ENCODE data around the gene MLLT10. TPM values are rescaled to one million over a fixed set of nuclear protein-coding genes. Genes with fewer than 3 reads are reported as not detected.
"Not testable (repeated sequence)": the region's sequence is repeated elsewhere in the genome, so short reads cannot be mapped to it uniquely, and the experiment has no call there.

The MLLT10 gene
- total RNA-seq, 2 experiments from 2014 or later: 33.8 to 34.1 TPM

GRCh38 chr10:21599582-21599981 is 65.5 kb downstream of the MLLT10 start:
- intact Hi-C loops (cut with DNase I, micrococcal nuclease): no loop called here

GRCh38 chr10:21600804-21601433 is 66.9 kb downstream of the MLLT10 start:
- no peaks in the 10 kb centered on the region for H3K9me3 Mint-ChIP-seq (ENCODE audit: low read depth)
- H3K27me3 Mint-ChIP-seq: no peaks in the 10 kb centered on the region
- intact Hi-C loops (cut with DNase I, micrococcal nuclease): no loop called here
- no peak overlapping the region for H3K4me3 Mint-ChIP-seq
- ChIA-PET POLR2A (no interaction called here), CTCF (interaction anchor here (0.7 kb wide), 1 partner anchor 13 kb away, joined by 3 read pairs; no protein-coding TSS in a partner anchor)
- ATAC-seq: peak; percentile 23
- no peak for DNase-seq
- H3K27ac Mint-ChIP-seq: no peak overlapping the region
- H3K36me3 Mint-ChIP-seq (ENCODE audit: low read depth): peaks cover 13% of the 10 kb centered on the region
- peaks cover 40% of the 10 kb centered on the region for H3K4me1 Mint-ChIP-seq

More at GRCh38 chr10:21599582-21599981, 65.5 kb downstream of the MLLT10 start:
- ChIA-PET POLR2A (no interaction called here), CTCF (interaction anchor here (0.7 kb wide), 1 partner anchor 27 kb away, joined by 3 read pairs; no protein-coding TSS in a partner anchor)
- no peak for DNase-seq
- no peak overlapping the region for H3K4me3 Mint-ChIP-seq
- no peaks in the 10 kb centered on the region for H3K9me3 Mint-ChIP-seq (ENCODE audit: low read depth)
- H3K36me3 Mint-ChIP-seq (ENCODE audit: low read depth): peaks cover 12% of the 10 kb centered on the region
- no peak for ATAC-seq
- H3K4me1 Mint-ChIP-seq: peaks cover 35% of the 10 kb centered on the region
- no peaks in the 10 kb centered on the region for H3K27me3 Mint-ChIP-seq
- H3K27ac Mint-ChIP-seq: no peak overlapping the region

- POLR2A ChIA-PET: no interaction called here
- DNase-seq: no peak
- Mint-ChIP-seq H3K36me3 (ENCODE audit: low read depth) (peaks cover 21% of the 10 kb centered on the region), H3K9me3 (ENCODE audit: low read depth) (no peaks in the 10 kb centered on the region), H3K27me3 (no peaks in the 10 kb centered on the region), H3K27ac (no peak overlapping the region), H3K4me3 (no peak overlapping the region), H3K4me1 (peaks cover 50% of the 10 kb centered on the region)
- intact Hi-C loops (cut with DNase I, micrococcal nuclease): no loop called here
- ATAC-seq: no peak
- CTCF ChIA-PET: interaction anchor here (0.7 kb wide), 1 partner anchor 1243 kb away, joined by 3 read pairs; no protein-coding TSS in a partner anchor
Observed at GRCh38 chr10:21602313-21602712, 68.3 kb downstream of the MLLT10 start.

- no peak for ATAC-seq
- ChIA-PET POLR2A (no interaction called here), CTCF (no interaction called here)
- intact Hi-C loops (cut with DNase I, micrococcal nuclease): no loop called here
- no peak overlapping the region for H3K4me3 Mint-ChIP-seq
- peaks cover 6% of the 10 kb centered on the region for H3K9me3 Mint-ChIP-seq (ENCODE audit: low read depth)
- H3K27ac Mint-ChIP-seq: no peak overlapping the region
- no peaks in the 10 kb centered on the region for H3K27me3 Mint-ChIP-seq
- peaks cover 45% of the 10 kb centered on the region for H3K4me1 Mint-ChIP-seq
- H3K36me3 Mint-ChIP-seq (ENCODE audit: low read depth): peaks cover 26% of the 10 kb centered on the region
- DNase-seq: no peak
Observed at GRCh38 chr10:21603721-21604120, 69.7 kb downstream of the MLLT10 start.

- no peak overlapping the region for H3K27ac Mint-ChIP-seq
- ATAC-seq (no peak), DNase-seq (no peak)
- peaks cover 34% of the 10 kb centered on the region for H3K36me3 Mint-ChIP-seq (ENCODE audit: low read depth)
- ChIA-PET POLR2A (interaction anchor here (0.6 kb wide), 1 partner anchor 183 kb away, joined by 3 read pairs; no protein-coding TSS in a partner anchor), CTCF (no interaction called here)
- H3K27me3 Mint-ChIP-seq: no peaks in the 10 kb centered on the region
- intact Hi-C loops (cut with DNase I, micrococcal nuclease): no loop called here
- peaks cover 41% of the 10 kb centered on the region for H3K4me1 Mint-ChIP-seq
- no peak overlapping the region for H3K4me3 Mint-ChIP-seq
- H3K9me3 Mint-ChIP-seq (ENCODE audit: low read depth): peaks cover 6% of the 10 kb centered on the region
Observed at GRCh38 chr10:21604651-21605050, 70.6 kb downstream of the MLLT10 start.

GRCh38 chr10:21607907-21608306 is 73.9 kb downstream of the MLLT10 start:
- no peaks in the 10 kb centered on the region for H3K27me3 Mint-ChIP-seq
- no peak for DNase-seq
- no peak overlapping the region for H3K27ac Mint-ChIP-seq
- POLR2A ChIA-PET: no interaction called here
- no peak overlapping the region for H3K4me3 Mint-ChIP-seq
- no peak for ATAC-seq
- CTCF ChIA-PET: interaction anchor here (0.6 kb wide), 2 partner anchors 20 to 283 kb away, joined by 3 to 4 read pairs; no protein-coding TSS in a partner anchor
- H3K9me3 Mint-ChIP-seq (ENCODE audit: low read depth): peaks cover 6% of the 10 kb centered on the region
- H3K4me1 Mint-ChIP-seq: peaks cover 41% of the 10 kb centered on the region
- H3K36me3 Mint-ChIP-seq (ENCODE audit: low read depth): peaks cover 38% of the 10 kb centered on the region
- intact Hi-C loops (cut with DNase I, micrococcal nuclease): no loop called here

- intact Hi-C loops (cut with DNase I, micrococcal nuclease): loop anchor here in 1 of 2 experiments (5.0 kb wide), 1 partner anchor 33 kb away; no protein-coding TSS in a partner anchor
- ATAC-seq: peak; percentile 12
Observed at GRCh38 chr10:21614000-21614399, 80.0 kb downstream of the MLLT10 start.

GRCh38 chr10:21617267-21617666 is 83.2 kb downstream of the MLLT10 start:
- no peak overlapping the region for H3K4me3 Mint-ChIP-seq
- DNase-seq (no peak), ATAC-seq (no peak)
- no peak overlapping the region for H3K27ac Mint-ChIP-seq
- H3K9me3 Mint-ChIP-seq (ENCODE audit: low read depth): no peaks in the 10 kb centered on the region
- ChIA-PET POLR2A (no interaction called here), CTCF (no interaction called here)
- peaks cover 17% of the 10 kb centered on the region for H3K4me1 Mint-ChIP-seq
- intact Hi-C loops (cut with DNase I, micrococcal nuclease): no loop called here
- no peaks in the 10 kb centered on the region for H3K27me3 Mint-ChIP-seq
- H3K36me3 Mint-ChIP-seq (ENCODE audit: low read depth): peaks cover 15% of the 10 kb centered on the region

More at GRCh38 chr10:21614000-21614399, 80.0 kb downstream of the MLLT10 start:
- CTCF ChIA-PET: no interaction called here
- POLR2A ChIA-PET: no interaction called here
- no peak for DNase-seq
- Mint-ChIP-seq H3K27ac (no peak overlapping the region), H3K27me3 (no peaks in the 10 kb centered on the region), H3K4me3 (no peak overlapping the region), H3K36me3 (ENCODE audit: low read depth) (peaks cover 24% of the 10 kb centered on the region), H3K4me1 (peaks cover 29% of the 10 kb centered on the region), H3K9me3 (ENCODE audit: low read depth) (no peaks in the 10 kb centered on the region)

GRCh38 chr10:21623291-21623690 is 89.3 kb downstream of the MLLT10 start:
- H3K27ac Mint-ChIP-seq: no peak overlapping the region
- peaks cover 50% of the 10 kb centered on the region for H3K36me3 Mint-ChIP-seq (ENCODE audit: low read depth)
- H3K9me3 Mint-ChIP-seq (ENCODE audit: low read depth): no peaks in the 10 kb centered on the region
- ChIA-PET CTCF (no interaction called here), POLR2A (no interaction called here)
- peaks cover 10% of the 10 kb centered on the region for H3K4me1 Mint-ChIP-seq
- no peak for DNase-seq
- H3K27me3 Mint-ChIP-seq: no peaks in the 10 kb centered on the region
- ATAC-seq: no peak
- H3K4me3 Mint-ChIP-seq: no peak overlapping the region
- intact Hi-C loops (cut with DNase I, micrococcal nuclease): no loop called here

- H3K9me3 Mint-ChIP-seq (ENCODE audit: low read depth); H3K27me3 Mint-ChIP-seq; CTCF ChIA-PET; ATAC-seq; intact Hi-C loops (cut with DNase I, micrococcal nuclease); H3K4me3 Mint-ChIP-seq; H3K27ac Mint-ChIP-seq; POLR2A ChIA-PET; DNase-seq: not testable (repeated sequence)
- H3K36me3 Mint-ChIP-seq (ENCODE audit: low read depth): peaks cover 48% of the 10 kb centered on the region
- H3K4me1 Mint-ChIP-seq: peaks cover 10% of the 10 kb centered on the region
Observed at GRCh38 chr10:21624421-21624820, 90.4 kb downstream of the MLLT10 start.

GRCh38 chr10:21624951-21625350 is 90.9 kb downstream of the MLLT10 start:
- CTCF ChIA-PET: no interaction called here
- POLR2A ChIA-PET: no interaction called here
- Mint-ChIP-seq H3K9me3 (ENCODE audit: low read depth) (no peaks in the 10 kb centered on the region), H3K4me1 (peaks cover 10% of the 10 kb centered on the region), H3K27me3 (no peaks in the 10 kb centered on the region), H3K27ac (no peak overlapping the region), H3K36me3 (ENCODE audit: low read depth) (peaks cover 54% of the 10 kb centered on the region), H3K4me3 (no peak overlapping the region)
- DNase-seq (no peak), ATAC-seq (no peak)
- intact Hi-C loops (cut with DNase I, micrococcal nuclease): no loop called here

GRCh38 chr10:21625623-21626229 is 91.7 kb downstream of the MLLT10 start:
- POLR2A ChIA-PET: no interaction called here
- H3K4me3 Mint-ChIP-seq: no peak overlapping the region
- ATAC-seq: no peak
- CTCF ChIA-PET: interaction anchor here (0.6 kb wide), 1 partner anchor 26 kb away, joined by 3 read pairs; no protein-coding TSS in a partner anchor
- DNase-seq: no peak
- peaks cover 60% of the 10 kb centered on the region for H3K36me3 Mint-ChIP-seq (ENCODE audit: low read depth)
- intact Hi-C loops (cut with DNase I, micrococcal nuclease): no loop called here
- H3K27ac Mint-ChIP-seq: no peak overlapping the region
- H3K9me3 Mint-ChIP-seq (ENCODE audit: low read depth): no peaks in the 10 kb centered on the region
- no peaks in the 10 kb centered on the region for H3K27me3 Mint-ChIP-seq
- peaks cover 12% of the 10 kb centered on the region for H3K4me1 Mint-ChIP-seq

All from activated CD4-positive, alpha-beta T cell treated with anti-CD3 and anti-CD28 coated beads for 36 hours (primary cell).